ENCODE data around the gene TMEM214. TPM values are rescaled to one million over a fixed set of nuclear protein-coding genes. Genes with fewer than 3 reads are reported as not detected.

The TMEM214 gene
- total RNA-seq, 1 experiment from 2014 or later: 31.8 TPM

GRCh38 chr2:27006602-27007415 is 26.0 kb upstream of the TMEM214 start:
- Histone ChIP-seq H3K36me3 (ENCODE audit: insufficient read depth, low read length) (no peaks in the 10 kb centered on the region), H4K20me1 (ENCODE audit: insufficient read depth, low read depth, low read length) (no peaks in the 10 kb centered on the region), H2AFZ (ENCODE audit: low read length) (no peak overlapping the region), H3K79me2 (ENCODE audit: low read length) (no peaks in the 10 kb centered on the region), H3K9me3 (ENCODE audit: low read length) (no peaks in the 10 kb centered on the region), H3K9me2 (replicated peaks; ENCODE audit: insufficient read depth, low read length) (no peaks in the 10 kb centered on the region), H3K4me2 (ENCODE audit: low read depth, low read length, poor library complexity, severe bottlenecking) (no peak overlapping the region), H3K27me3 (ENCODE audit: low read length) (peaks cover 2% of the 10 kb centered on the region; the same call in 1 of the 2 replicates), H3K4me1 (ENCODE audit: low read length) (no peaks in the 10 kb centered on the region), H3K27ac (ENCODE audit: low read length) (no peak overlapping the region), H3K4me3 (ENCODE audit: low read length) (no peak overlapping the region), H3K9ac (ENCODE audit: low read length) (no peak overlapping the region)
- no peak for DNase-seq

- H4K20me1 ChIP-seq (ENCODE audit: insufficient read depth, low read depth, low read length): no peaks in the 10 kb centered on the region
- H3K9me3 ChIP-seq (ENCODE audit: low read length): no peaks in the 10 kb centered on the region
- H3K79me2 ChIP-seq (ENCODE audit: low read length): no peaks in the 10 kb centered on the region
- DNase-seq: no peak
- no peaks in the 10 kb centered on the region for H3K9me2 ChIP-seq (replicated peaks; ENCODE audit: insufficient read depth, low read length)
- no peak overlapping the region for H3K4me3 ChIP-seq (ENCODE audit: low read length)
- H2AFZ ChIP-seq (ENCODE audit: low read length): no peak overlapping the region
- H3K27me3 ChIP-seq (ENCODE audit: low read length): peaks cover 2% of the 10 kb centered on the region; the same call in 1 of the 2 replicates
- H3K9ac ChIP-seq (ENCODE audit: low read length): no peak overlapping the region
- no peaks in the 10 kb centered on the region for H3K36me3 ChIP-seq (ENCODE audit: insufficient read depth, low read length)
- no peak overlapping the region for H3K4me2 ChIP-seq (ENCODE audit: low read depth, low read length, poor library complexity, severe bottlenecking)
- H3K4me1 ChIP-seq (ENCODE audit: low read length): no peaks in the 10 kb centered on the region
- H3K27ac ChIP-seq (ENCODE audit: low read length): no peak overlapping the region
These were observed 25.1 kb upstream of the TMEM214 start for GRCh38 chr2:27007416-27008374.

- Histone ChIP-seq H3K9me3 (ENCODE audit: low read length) (no peaks in the 10 kb centered on the region), H3K4me2 (ENCODE audit: low read depth, low read length, poor library complexity, severe bottlenecking) (no peak overlapping the region), H3K9ac (ENCODE audit: low read length) (no peak overlapping the region), H2AFZ (ENCODE audit: low read length) (no peak overlapping the region), H4K20me1 (ENCODE audit: insufficient read depth, low read depth, low read length) (no peaks in the 10 kb centered on the region), H3K79me2 (ENCODE audit: low read length) (no peaks in the 10 kb centered on the region), H3K27me3 (ENCODE audit: low read length) (peaks cover 2% of the 10 kb centered on the region; the same call in 1 of the 2 replicates), H3K36me3 (ENCODE audit: insufficient read depth, low read length) (no peaks in the 10 kb centered on the region), H3K27ac (ENCODE audit: low read length) (no peak overlapping the region), H3K4me3 (ENCODE audit: low read length) (no peak overlapping the region), H3K4me1 (ENCODE audit: low read length) (no peaks in the 10 kb centered on the region), H3K9me2 (replicated peaks; ENCODE audit: insufficient read depth, low read length) (no peaks in the 10 kb centered on the region)
- DNase-seq: no peak
These were observed 24.1 kb upstream of the TMEM214 start for GRCh38 chr2:27008678-27009077.

- Histone ChIP-seq H3K27me3 (ENCODE audit: low read length) (peaks cover 2% of the 10 kb centered on the region; the same call in 1 of the 2 replicates), H2AFZ (ENCODE audit: low read length) (no peak overlapping the region), H3K9ac (ENCODE audit: low read length) (no peak overlapping the region), H3K79me2 (ENCODE audit: low read length) (no peaks in the 10 kb centered on the region), H3K4me1 (ENCODE audit: low read length) (no peaks in the 10 kb centered on the region), H3K4me3 (ENCODE audit: low read length) (no peak overlapping the region), H3K27ac (ENCODE audit: low read length) (no peak overlapping the region), H4K20me1 (ENCODE audit: insufficient read depth, low read depth, low read length) (no peaks in the 10 kb centered on the region), H3K9me2 (replicated peaks; ENCODE audit: insufficient read depth, low read length) (no peaks in the 10 kb centered on the region), H3K36me3 (ENCODE audit: insufficient read depth, low read length) (no peaks in the 10 kb centered on the region), H3K9me3 (ENCODE audit: low read length) (no peaks in the 10 kb centered on the region), H3K4me2 (ENCODE audit: low read depth, low read length, poor library complexity, severe bottlenecking) (no peak overlapping the region)
- DNase-seq: no peak
These were observed 23.7 kb upstream of the TMEM214 start for GRCh38 chr2:27009083-27009482.

DNA sequence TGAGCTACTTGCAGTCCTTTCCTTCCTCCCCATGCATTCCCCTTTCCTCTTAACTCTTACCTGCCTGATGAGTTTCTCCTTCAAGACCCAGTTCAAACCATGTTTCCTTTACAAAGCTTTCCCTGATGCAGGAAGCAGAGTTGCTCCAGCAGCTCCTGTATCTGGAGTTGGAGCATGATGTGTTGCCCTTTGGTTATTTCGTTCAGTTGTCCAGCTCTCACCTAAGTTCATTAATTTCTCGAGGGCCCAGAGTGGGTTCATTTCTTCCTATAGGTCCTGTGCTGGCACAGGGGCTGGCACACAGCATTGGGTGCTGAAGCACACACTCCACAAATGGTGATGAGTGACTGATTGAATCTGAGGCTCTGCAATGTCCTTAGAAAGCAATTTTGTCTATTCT is 23.0 kb upstream of the TMEM214 start:
- no peak for DNase-seq
- H3K4me2 ChIP-seq (ENCODE audit: low read depth, low read length, poor library complexity, severe bottlenecking): no peak overlapping the region
- H3K4me1 ChIP-seq (ENCODE audit: low read length): no peaks in the 10 kb centered on the region
- no peak overlapping the region for H2AFZ ChIP-seq (ENCODE audit: low read length)
- H4K20me1 ChIP-seq (ENCODE audit: insufficient read depth, low read depth, low read length): no peaks in the 10 kb centered on the region
- no peak overlapping the region for H3K4me3 ChIP-seq (ENCODE audit: low read length)
- H3K79me2 ChIP-seq (ENCODE audit: low read length): no peaks in the 10 kb centered on the region
- H3K9me2 ChIP-seq (replicated peaks; ENCODE audit: insufficient read depth, low read length): no peaks in the 10 kb centered on the region
- no peak overlapping the region for H3K9ac ChIP-seq (ENCODE audit: low read length)
- H3K27me3 ChIP-seq (ENCODE audit: low read length): peaks cover 2% of the 10 kb centered on the region; the same call in 1 of the 2 replicates
- no peak overlapping the region for H3K27ac ChIP-seq (ENCODE audit: low read length)
- no peaks in the 10 kb centered on the region for H3K36me3 ChIP-seq (ENCODE audit: insufficient read depth, low read length)
- H3K9me3 ChIP-seq (ENCODE audit: low read length): no peaks in the 10 kb centered on the region

DNA sequence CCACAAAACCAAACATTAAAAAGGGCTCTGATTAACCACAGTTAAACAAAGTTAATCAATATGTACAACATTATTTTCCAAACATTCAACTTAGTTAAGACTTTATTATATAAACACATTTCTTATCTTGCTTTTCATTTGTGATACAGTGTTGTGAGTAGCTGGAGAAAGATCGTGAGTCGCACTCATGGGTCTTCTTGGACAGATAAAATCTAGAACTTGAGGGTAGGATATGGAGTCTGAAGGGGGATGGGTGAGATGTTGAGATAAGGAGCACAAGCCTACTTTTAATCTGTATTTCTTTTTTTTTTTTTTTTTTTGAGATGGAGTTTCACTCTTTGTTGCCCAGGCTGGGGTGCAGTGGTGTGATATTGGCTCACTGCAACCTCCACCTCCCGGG is 22.6 kb upstream of the TMEM214 start:
- peaks cover 2% of the 10 kb centered on the region; the same call in 1 of the 2 replicates for H3K27me3 ChIP-seq (ENCODE audit: low read length)
- no peaks in the 10 kb centered on the region for H4K20me1 ChIP-seq (ENCODE audit: insufficient read depth, low read depth, low read length)
- no peak overlapping the region for H3K4me3 ChIP-seq (ENCODE audit: low read length)
- no peaks in the 10 kb centered on the region for H3K36me3 ChIP-seq (ENCODE audit: insufficient read depth, low read length)
- no peak overlapping the region for H2AFZ ChIP-seq (ENCODE audit: low read length)
- no peaks in the 10 kb centered on the region for H3K9me2 ChIP-seq (replicated peaks; ENCODE audit: insufficient read depth, low read length)
- no peaks in the 10 kb centered on the region for H3K9me3 ChIP-seq (ENCODE audit: low read length)
- no peaks in the 10 kb centered on the region for H3K79me2 ChIP-seq (ENCODE audit: low read length)
- no peak overlapping the region for H3K9ac ChIP-seq (ENCODE audit: low read length)
- no peak overlapping the region for H3K4me2 ChIP-seq (ENCODE audit: low read depth, low read length, poor library complexity, severe bottlenecking)
- no peaks in the 10 kb centered on the region for H3K4me1 ChIP-seq (ENCODE audit: low read length)
- no peak overlapping the region for H3K27ac ChIP-seq (ENCODE audit: low read length)
- DNase-seq: no peak

DNA sequence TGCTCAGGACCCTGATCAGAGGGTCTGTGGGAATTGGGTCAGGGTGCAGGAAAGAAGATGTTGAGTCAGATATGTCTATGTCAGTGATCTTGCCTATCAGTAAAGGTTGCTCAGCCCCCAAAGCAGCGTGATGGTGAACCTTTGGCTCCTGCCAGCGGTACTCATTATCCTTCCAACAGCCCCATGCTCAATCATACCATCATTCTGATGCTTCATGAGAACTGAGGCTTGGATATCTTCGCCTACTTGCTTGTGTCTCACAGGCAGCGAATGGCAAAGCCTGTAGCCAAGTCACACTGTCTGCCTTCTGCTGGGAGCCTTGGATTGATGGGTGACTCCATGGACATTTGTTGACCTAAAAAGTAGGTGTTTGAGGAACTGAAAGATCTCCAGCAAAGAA is 19.0 kb upstream of the TMEM214 start:
- no peaks in the 10 kb centered on the region for H4K20me1 ChIP-seq (ENCODE audit: insufficient read depth, low read depth, low read length)
- no peaks in the 10 kb centered on the region for H3K79me2 ChIP-seq (ENCODE audit: low read length)
- peaks cover under 1% of the 10 kb centered on the region; the same call in 1 of the 2 replicates for H3K27me3 ChIP-seq (ENCODE audit: low read length)
- no peaks in the 10 kb centered on the region for H3K9me3 ChIP-seq (ENCODE audit: low read length)
- H3K27ac ChIP-seq (ENCODE audit: low read length): no peak overlapping the region
- no peak overlapping the region for H3K9ac ChIP-seq (ENCODE audit: low read length)
- H3K4me2 ChIP-seq (ENCODE audit: low read depth, low read length, poor library complexity, severe bottlenecking): no peak overlapping the region
- H3K4me3 ChIP-seq (ENCODE audit: low read length): no peak overlapping the region
- no peaks in the 10 kb centered on the region for H3K36me3 ChIP-seq (ENCODE audit: insufficient read depth, low read length)
- DNase-seq: no peak
- no peak overlapping the region for H2AFZ ChIP-seq (ENCODE audit: low read length)
- no peaks in the 10 kb centered on the region for H3K9me2 ChIP-seq (replicated peaks; ENCODE audit: insufficient read depth, low read length)
- H3K4me1 ChIP-seq (ENCODE audit: low read length): peaks cover 15% of the 10 kb centered on the region
